Caco-2 (cell line): ENCODE data around the gene TMPRSS5. TPM values are rescaled to one million over a fixed set of nuclear protein-coding genes. Genes with fewer than 3 reads are reported as not detected.

Source experiments
- BruUV-seq: library from RNA; stranded (reverse); fragments of 400-500 nt; replicated peaks from 2 replicates; lab custom pipeline; 2021; lab: Mats Ljungman, UMichigan
- CTCF ChIA-PET: fragments of 300-600 bp; sonication (Branson Sonifier 250); formaldehyde crosslinking; loops from one replicate; lab custom pipeline; 2022; ENCODE audit warnings: antibody characterized with exemption; lab: Charles Lee
- POLR2A ChIA-PET: fragments of 300-600 bp; sonication (Branson Sonifier 250); formaldehyde crosslinking; loops from one replicate; lab custom pipeline; 2022; ENCODE audit warnings: antibody characterized with exemption; lab: Charles Lee
- DNase-seq, 2 experiments: peaks; one replicate each; pipeline versions ENCODE4 v3.0.0 to v3.0.0-alpha.2; 2020 to 2022
- H3K27me3 ChIP-seq: replicated peaks from 2 replicates; pipeline ENCODE4 v1.6.0; 2011; ENCODE audit warnings: low read length; ENCODE audit not compliant: control insufficient read depth, insufficient read depth
- H3K36me3 ChIP-seq: 2 replicates; pipeline ENCODE4 v1.5.1; 2011; ENCODE audit warnings: low read length; ENCODE audit not compliant: control insufficient read depth, insufficient read depth
- H3K4me1 ChIP-seq: fragments of 250-450 bp; sonication (Bioruptor Pico); 2 replicates; pipeline ENCODE4 v1.5.1; 2020; ENCODE audit warnings: mild to moderate bottlenecking
- H3K4me3 ChIP-seq: 2 replicates; pipeline ENCODE4 v1.5.1; 2011; ENCODE audit warnings: low read depth, mild to moderate bottlenecking, control low read depth, low read length
- H3K9me3 ChIP-seq: fragments of 250-450 bp; sonication (Bioruptor Pico); 2 replicates; pipeline ENCODE4 v1.5.1; 2020; ENCODE audit warnings: mild to moderate bottlenecking, moderate library complexity
- H3K27ac Mint-ChIP-seq: one replicate; pipeline ENCODE4 v1.8.0; 2022; ENCODE audit warnings: mixed read lengths; ENCODE audit not compliant: unreplicated experiment
- H3K27me3 Mint-ChIP-seq: one replicate; pipeline ENCODE4 v1.8.0; 2022; ENCODE audit warnings: mixed read lengths; ENCODE audit not compliant: insufficient read depth, unreplicated experiment
- H3K36me3 Mint-ChIP-seq: one replicate; pipeline ENCODE4 v1.8.0; 2022; ENCODE audit warnings: mild to moderate bottlenecking, mixed read lengths; ENCODE audit not compliant: insufficient read depth, unreplicated experiment
- H3K4me1 Mint-ChIP-seq: one replicate; pipeline ENCODE4 v1.8.0; 2022; ENCODE audit warnings: low read depth, mixed read lengths; ENCODE audit not compliant: unreplicated experiment
- H3K4me3 Mint-ChIP-seq: one replicate; pipeline ENCODE4 v1.8.0; 2022; ENCODE audit warnings: mild to moderate bottlenecking, moderate library complexity, mixed read lengths; ENCODE audit not compliant: unreplicated experiment
- H3K9me3 Mint-ChIP-seq: one replicate; pipeline ENCODE4 v1.8.0; 2022; ENCODE audit warnings: mixed read lengths; ENCODE audit not compliant: unreplicated experiment
- CTCF ChIP-seq, 2 experiments: fragments of 200-600 bp in 1 of 2; IDR thresholded peaks; 1 replicate in 1 of 2; 2 replicates in 1 of 2; pipeline versions ENCODE4 v1.5.1 to v1.8.0; 2011 to 2022; ENCODE audit warnings: antibody characterized with exemption in 1 of 2, control low read depth in 1 of 2, inconsistent platforms in 1 of 2, low read depth in 1 of 2, low read length in 1 of 2, mild to moderate bottlenecking in 1 of 2, moderate library complexity in 1 of 2; ENCODE audit not compliant: insufficient read depth in 1 of 2, severe bottlenecking in 1 of 2, unreplicated experiment in 1 of 2
- intact Hi-C: fragments of 100-400 bp; cut with micrococcal nuclease; formaldehyde crosslinking; loops from one replicate; pipeline ENCODE4 v1.10.0; 2022; ENCODE audit not compliant: unreplicated experiment
- total RNA-seq: library from RNA; stranded (reverse); gene quantifications from 2 replicates; pipeline ENCODE4 v1.2.3, GENCODE V29; 2022

Gene TMPRSS5
- total RNA-seq, 1 experiment from 2014 or later = 2.4 TPM

GRCh38 chr11:113675565-113675964 is 30.5 kb downstream of the TMPRSS5 start:
- peaks cover 31% of the 10 kb centered on the region for H3K4me1 ChIP-seq
- no peaks in the 10 kb centered on the region for H3K36me3 ChIP-seq
- no peak for DNase-seq
- TF ChIP-seq CTCF (IDR thresholded peaks at IDR 0.05; ENCODE audit: insufficient read depth in 1 of 2, low read depth in 1 of 2, low read length in 1 of 2, severe bottlenecking in 1 of 2, unreplicated experiment in 1 of 2) = no peak
- no peaks in the 10 kb centered on the region for H3K9me3 ChIP-seq
- no TSS peak for BruUV-seq
- H3K27me3 ChIP-seq = no peaks in the 10 kb centered on the region
- Mint-ChIP-seq H3K27ac (no peak overlapping the region), H3K9me3 (peaks cover 9% of the 10 kb centered on the region), H3K27me3 (no peaks in the 10 kb centered on the region), H3K36me3 (peaks cover 17% of the 10 kb centered on the region), H3K4me3 (no peak overlapping the region), H3K4me1 (peaks cover 18% of the 10 kb centered on the region)
- ChIA-PET POLR2A (no interaction called here), CTCF (no interaction called here)
- intact Hi-C loops = no loop called here
- no peak overlapping the region for H3K4me3 ChIP-seq

- peaks cover 23% of the 10 kb centered on the region for H3K4me1 Mint-ChIP-seq
- intact Hi-C loops = no loop called here
- peaks cover 17% of the 10 kb centered on the region for H3K36me3 Mint-ChIP-seq
- no peaks in the 10 kb centered on the region for H3K27me3 ChIP-seq
- no peak overlapping the region for H3K27ac Mint-ChIP-seq
- DNase-seq = no peak
- no peak overlapping the region for H3K4me3 ChIP-seq
- ChIA-PET CTCF (no interaction called here), POLR2A (interaction anchor here (0.6 kb wide), 1 partner anchor 59 kb away, joined by 4 read pairs; no protein-coding TSS in a partner anchor)
- H3K9me3 ChIP-seq = no peaks in the 10 kb centered on the region
- BruUV-seq = no TSS peak
- H3K9me3 Mint-ChIP-seq = peaks cover 9% of the 10 kb centered on the region
- H3K4me3 Mint-ChIP-seq = no peak overlapping the region
- H3K36me3 ChIP-seq = no peaks in the 10 kb centered on the region
- H3K27me3 Mint-ChIP-seq = no peaks in the 10 kb centered on the region
- peaks cover 36% of the 10 kb centered on the region for H3K4me1 ChIP-seq
- TF ChIP-seq CTCF (IDR thresholded peaks at IDR 0.05; ENCODE audit: insufficient read depth in 1 of 2, low read depth in 1 of 2, low read length in 1 of 2, severe bottlenecking in 1 of 2, unreplicated experiment in 1 of 2) = no peak
Observed at GRCh38 chr11:113675003-113675561, 31.0 kb downstream of the TMPRSS5 start.

- H3K27ac Mint-ChIP-seq = no peak overlapping the region
- no TSS peak for BruUV-seq
- peaks cover 43% of the 10 kb centered on the region for H3K4me1 ChIP-seq
- CTCF ChIA-PET = interaction anchor here (0.6 kb wide), 1 partner anchor 203 kb away, joined by 3 read pairs; no protein-coding TSS in a partner anchor
- H3K36me3 Mint-ChIP-seq = peaks cover 17% of the 10 kb centered on the region
- intact Hi-C loops = no loop called here
- H3K27me3 ChIP-seq = no peaks in the 10 kb centered on the region
- no peak for DNase-seq
- POLR2A ChIA-PET = interaction anchor here (0.6 kb wide), 1 partner anchor 59 kb away, joined by 4 read pairs; no protein-coding TSS in a partner anchor
- TF ChIP-seq CTCF (IDR thresholded peaks at IDR 0.05; ENCODE audit: insufficient read depth in 1 of 2, low read depth in 1 of 2, low read length in 1 of 2, severe bottlenecking in 1 of 2, unreplicated experiment in 1 of 2) = no peak
- H3K4me1 Mint-ChIP-seq = peaks cover 29% of the 10 kb centered on the region
- H3K9me3 Mint-ChIP-seq = peaks cover 9% of the 10 kb centered on the region
- no peaks in the 10 kb centered on the region for H3K27me3 Mint-ChIP-seq
- H3K9me3 ChIP-seq = no peaks in the 10 kb centered on the region
- H3K4me3 ChIP-seq = no peak overlapping the region
- H3K4me3 Mint-ChIP-seq = no peak overlapping the region
- H3K36me3 ChIP-seq = no peaks in the 10 kb centered on the region
Observed at GRCh38 chr11:113674397-113674685, 31.8 kb downstream of the TMPRSS5 start.
